Skeletal muscle tissue (tissue), 4 donors: ENCODE results near the gene KDM3A. TPM values are rescaled to one million over a fixed set of nuclear protein-coding genes. Genes with fewer than 3 reads are reported as not detected.
A peak's percentile ranks its signal among the peaks of the same experiment; 100 is the strongest.

Experiments used
- H3K27ac ChIP-seq: one replicate; pipeline ENCODE4 v1.7.0; 2013; ENCODE audit warnings: mild to moderate bottlenecking, low read depth, low read length, inconsistent platforms
- H3K27me3 ChIP-seq, 3 donors: one replicate each; pipeline ENCODE4 v1.7.0; 2013; ENCODE audit warnings: low read length in 3 of 3; ENCODE audit not compliant: control insufficient read depth in 3 of 3, insufficient read depth in 3 of 3
- H3K36me3 ChIP-seq, 3 donors: one replicate each; pipeline ENCODE4 v1.7.0; 2013; ENCODE audit warnings: low read length in 3 of 3; ENCODE audit not compliant: control insufficient read depth in 3 of 3, insufficient read depth in 3 of 3
- H3K4me1 ChIP-seq, 3 donors: one replicate each; pipeline ENCODE4 v1.7.0; 2013; ENCODE audit warnings: low read length in 3 of 3, mild to moderate bottlenecking in 3 of 3; ENCODE audit not compliant: control insufficient read depth in 3 of 3, insufficient read depth in 3 of 3
- H3K4me3 ChIP-seq, 3 donors: one replicate each; pipeline ENCODE4 v1.7.0; 2013; ENCODE audit warnings: low read length in 3 of 3
- H3K9ac ChIP-seq, 3 donors: one replicate each; pipeline ENCODE4 v1.7.0; 2013; ENCODE audit warnings: low read length in 3 of 3, mild to moderate bottlenecking in 3 of 3, moderate library complexity in 2 of 3, low read depth in 1 of 3
- H3K9me3 ChIP-seq, 3 donors: one replicate each; pipeline ENCODE4 v1.7.0; 2013; ENCODE audit warnings: low read length in 3 of 3; ENCODE audit not compliant: control insufficient read depth in 3 of 3
- total RNA-seq: library from RNA; depleted of rRNA; stranded (reverse); fragments of >200 nt; gene quantifications from one replicate; pipeline ENCODE4 v1.2.3, GENCODE V29; 2014
- donor health status: Osteomylitis.

KDM3A gene, protein sequence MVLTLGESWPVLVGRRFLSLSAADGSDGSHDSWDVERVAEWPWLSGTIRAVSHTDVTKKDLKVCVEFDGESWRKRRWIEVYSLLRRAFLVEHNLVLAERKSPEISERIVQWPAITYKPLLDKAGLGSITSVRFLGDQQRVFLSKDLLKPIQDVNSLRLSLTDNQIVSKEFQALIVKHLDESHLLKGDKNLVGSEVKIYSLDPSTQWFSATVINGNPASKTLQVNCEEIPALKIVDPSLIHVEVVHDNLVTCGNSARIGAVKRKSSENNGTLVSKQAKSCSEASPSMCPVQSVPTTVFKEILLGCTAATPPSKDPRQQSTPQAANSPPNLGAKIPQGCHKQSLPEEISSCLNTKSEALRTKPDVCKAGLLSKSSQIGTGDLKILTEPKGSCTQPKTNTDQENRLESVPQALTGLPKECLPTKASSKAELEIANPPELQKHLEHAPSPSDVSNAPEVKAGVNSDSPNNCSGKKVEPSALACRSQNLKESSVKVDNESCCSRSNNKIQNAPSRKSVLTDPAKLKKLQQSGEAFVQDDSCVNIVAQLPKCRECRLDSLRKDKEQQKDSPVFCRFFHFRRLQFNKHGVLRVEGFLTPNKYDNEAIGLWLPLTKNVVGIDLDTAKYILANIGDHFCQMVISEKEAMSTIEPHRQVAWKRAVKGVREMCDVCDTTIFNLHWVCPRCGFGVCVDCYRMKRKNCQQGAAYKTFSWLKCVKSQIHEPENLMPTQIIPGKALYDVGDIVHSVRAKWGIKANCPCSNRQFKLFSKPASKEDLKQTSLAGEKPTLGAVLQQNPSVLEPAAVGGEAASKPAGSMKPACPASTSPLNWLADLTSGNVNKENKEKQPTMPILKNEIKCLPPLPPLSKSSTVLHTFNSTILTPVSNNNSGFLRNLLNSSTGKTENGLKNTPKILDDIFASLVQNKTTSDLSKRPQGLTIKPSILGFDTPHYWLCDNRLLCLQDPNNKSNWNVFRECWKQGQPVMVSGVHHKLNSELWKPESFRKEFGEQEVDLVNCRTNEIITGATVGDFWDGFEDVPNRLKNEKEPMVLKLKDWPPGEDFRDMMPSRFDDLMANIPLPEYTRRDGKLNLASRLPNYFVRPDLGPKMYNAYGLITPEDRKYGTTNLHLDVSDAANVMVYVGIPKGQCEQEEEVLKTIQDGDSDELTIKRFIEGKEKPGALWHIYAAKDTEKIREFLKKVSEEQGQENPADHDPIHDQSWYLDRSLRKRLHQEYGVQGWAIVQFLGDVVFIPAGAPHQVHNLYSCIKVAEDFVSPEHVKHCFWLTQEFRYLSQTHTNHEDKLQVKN (N-terminal part only)
- 41.2 TPM for total RNA-seq

GRCh38 chr2:86440631-86441391, at the start of gene KDM3A:
KDM3A (plus strand) TSS chr2:86441371; CDS start chr2:86442048, 677 bp downstream.
- Histone ChIP-seq H3K27ac (peak within 1 kb of the TSS; percentile 97), H3K36me3 (peaks cover 0 to 4% (median 2%) of the 10 kb centered on the region in 3 donors)

GRCh38 chr2:86392873-86393518, 48.2 kb upstream of the KDM3A start:
- Histone ChIP-seq H3K4me3 (no peak overlapping the region), H3K9me3 (no peaks in the 10 kb centered on the region), H3K27me3 (no peaks in the 10 kb centered on the region), H3K9ac (no peak overlapping the region), H3K27ac (peak overlapping the region; percentile 79), H3K36me3 (no peaks in the 10 kb centered on the region), H3K4me1 (peaks cover 12 to 25% (median 12%) of the 10 kb centered on the region in 3 donors)

More at GRCh38 chr2:86440631-86441391, at the start of gene KDM3A:
- Histone ChIP-seq H3K4me3 (peak within 1 kb of the TSS; percentile 82 to 98 (median 90)), H3K27me3 (no peaks in the 10 kb centered on the region), H3K4me1 (peaks cover 19 to 29% (median 28%) of the 10 kb centered on the region in 3 donors), H3K9me3 (peaks cover 3 to 12% (median 12%) of the 10 kb centered on the region in 3 donors), H3K9ac (peak within 1 kb of the TSS; percentile 83 to 92 (median 89))

DNA sequence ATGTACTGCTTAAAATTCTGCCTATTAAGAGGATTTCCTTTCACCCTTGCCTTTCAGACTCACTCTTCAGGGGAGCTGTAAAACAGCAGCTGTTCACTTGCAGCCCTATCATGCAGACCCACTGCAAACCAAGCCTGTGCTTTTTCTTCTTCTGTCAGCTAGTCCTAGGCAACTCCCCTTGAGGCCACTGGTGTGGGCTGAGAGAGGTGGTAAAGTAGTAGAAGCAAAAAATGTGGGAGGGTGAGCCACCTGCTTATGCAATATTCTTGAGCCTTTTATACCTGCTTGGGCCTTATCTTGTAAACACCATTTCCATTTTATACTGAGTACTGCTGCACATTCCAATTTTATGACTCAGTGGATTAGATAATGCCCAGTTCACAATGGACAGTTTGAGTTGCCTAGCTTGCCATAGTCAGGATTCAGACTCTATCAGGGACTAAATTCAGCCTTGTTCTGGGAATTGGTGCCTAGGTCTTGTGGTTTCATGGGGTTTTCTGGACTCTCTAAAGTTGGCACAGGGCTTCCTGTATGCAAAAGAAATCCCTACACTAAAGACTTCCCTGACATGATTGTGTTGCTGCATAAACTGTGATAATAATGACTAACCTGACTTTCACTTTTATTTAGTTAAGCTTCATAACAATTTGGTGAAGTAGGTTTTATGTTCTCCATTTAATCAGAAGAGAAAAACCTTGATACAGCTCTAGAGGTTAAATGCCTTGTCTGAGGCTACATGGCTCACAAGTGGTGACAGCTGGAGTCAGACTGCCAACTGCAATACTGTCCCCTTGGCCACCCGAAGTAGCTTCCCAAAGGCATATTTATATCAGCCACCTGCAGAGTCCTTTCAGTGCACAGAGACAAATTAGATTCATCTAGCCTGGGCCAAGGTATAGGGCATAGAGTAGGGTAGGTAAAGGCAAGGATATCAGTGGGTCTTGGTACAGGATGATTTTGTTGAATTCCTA, 47.4 kb upstream of the KDM3A start:
- no peaks in the 10 kb centered on the region for H3K27me3 ChIP-seq
- no peak overlapping the region for H3K4me3 ChIP-seq
- H3K9me3 ChIP-seq: no peaks in the 10 kb centered on the region
- H3K27ac ChIP-seq: peak overlapping the region; percentile 79
- H3K9ac ChIP-seq: peak overlapping the region in 1 of 3 donors; percentile 2
- H3K4me1 ChIP-seq: peaks cover 12 to 25% (median 12%) of the 10 kb centered on the region in 3 donors
- no peaks in the 10 kb centered on the region for H3K36me3 ChIP-seq

DNA sequence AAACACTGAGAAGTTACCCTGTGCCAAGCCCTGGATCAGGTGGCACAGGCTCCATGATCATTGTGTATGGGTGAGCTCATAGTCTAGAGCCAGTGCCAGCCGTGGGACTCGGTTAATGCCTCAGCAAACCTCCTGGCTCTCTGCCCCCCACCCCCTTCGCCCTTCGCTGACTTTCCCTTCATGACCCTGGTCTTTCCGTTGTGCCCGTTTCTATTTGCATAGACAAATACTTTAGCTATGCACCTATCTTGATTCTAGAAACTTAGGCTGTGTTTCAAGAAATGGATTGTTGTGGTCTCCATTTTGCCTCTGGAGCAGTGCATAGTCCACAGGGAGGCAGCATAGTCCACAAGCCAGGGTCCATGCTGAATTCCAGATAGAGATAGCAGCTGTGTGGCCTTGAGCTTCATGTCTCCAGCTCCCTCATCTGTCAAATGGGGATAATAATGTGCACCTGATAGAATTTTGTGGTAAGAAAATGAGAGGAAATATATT, 44.8 kb upstream of the KDM3A start:
- Histone ChIP-seq H3K4me3 (peak overlapping the region; percentile 29 to 61 (median 54)), H3K36me3 (no peaks in the 10 kb centered on the region), H3K27ac (peak overlapping the region; percentile 33), H3K9me3 (no peaks in the 10 kb centered on the region), H3K9ac (peak overlapping the region in 2 of 3 donors; percentile 36 to 47), H3K4me1 (peaks cover 12 to 25% (median 12%) of the 10 kb centered on the region in 3 donors), H3K27me3 (no peaks in the 10 kb centered on the region)

DNA sequence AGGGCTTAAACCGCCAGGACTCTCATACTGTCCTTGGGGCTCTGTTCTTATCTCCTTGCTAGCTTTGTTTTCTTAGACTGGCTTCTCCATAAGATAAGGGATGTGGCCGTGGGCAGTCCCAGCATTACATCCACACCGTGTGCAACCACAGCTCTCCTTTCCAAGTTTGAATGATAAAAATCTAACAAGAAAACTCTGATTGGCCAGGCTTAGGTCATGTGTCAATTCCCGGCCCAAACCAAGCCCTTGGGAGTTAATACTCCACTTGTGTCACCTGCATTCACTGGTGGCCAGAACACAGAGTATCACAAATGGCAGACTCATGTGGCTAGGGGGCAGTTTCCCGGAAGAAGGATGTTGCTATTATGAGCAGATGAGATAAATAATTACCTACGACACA, 43.2 kb upstream of the KDM3A start:
- Histone ChIP-seq H3K9ac (no peak overlapping the region), H3K9me3 (no peaks in the 10 kb centered on the region), H3K4me1 (peaks cover 12 to 25% (median 12%) of the 10 kb centered on the region in 3 donors), H3K36me3 (no peaks in the 10 kb centered on the region), H3K27ac (no peak overlapping the region), H3K27me3 (no peaks in the 10 kb centered on the region), H3K4me3 (no peak overlapping the region)

DNA sequence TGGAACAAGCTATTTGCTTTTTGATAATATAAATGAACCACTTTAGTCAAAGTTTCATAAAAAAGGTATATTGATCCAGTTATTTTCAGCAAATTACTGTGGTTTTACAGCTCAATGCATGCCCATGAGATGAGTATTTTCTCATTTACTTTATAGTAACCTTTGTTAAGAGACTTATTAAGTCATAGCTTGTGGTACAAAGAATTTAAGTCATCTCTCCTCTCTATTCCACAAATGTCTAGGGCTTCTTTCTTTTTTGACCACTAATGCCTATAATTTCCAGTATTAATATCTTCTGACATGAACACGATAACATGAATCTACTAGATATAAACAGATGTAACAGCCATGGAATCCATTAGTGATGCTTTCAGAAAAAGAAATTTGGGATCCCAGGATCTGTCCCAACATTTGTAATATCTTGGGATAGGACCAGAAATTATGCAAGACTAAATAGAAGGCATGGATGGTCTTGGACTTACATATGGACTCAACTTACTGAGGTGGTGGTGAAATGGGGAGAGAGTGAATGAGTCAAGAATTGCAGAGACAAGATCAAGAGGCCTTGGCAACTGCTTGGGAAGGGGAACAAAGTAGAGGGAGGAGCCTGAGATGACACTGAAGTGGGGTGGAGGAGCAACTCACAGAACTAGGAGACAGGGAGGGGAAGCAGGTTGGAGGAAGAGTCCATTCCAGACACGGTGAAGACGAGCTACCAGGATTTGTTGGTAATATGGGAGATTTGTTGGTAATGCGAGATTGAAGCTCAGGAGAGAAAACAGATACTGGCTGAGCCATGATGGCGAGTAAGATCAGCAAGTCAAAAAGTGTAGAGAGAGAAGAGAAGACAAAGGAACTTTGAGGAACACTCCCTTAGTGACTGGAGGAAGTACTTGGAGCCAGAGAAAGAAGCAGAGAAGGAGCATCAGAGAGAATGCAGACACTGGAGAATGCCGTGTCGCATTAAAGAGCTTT, 42.4 kb upstream of the KDM3A start:
- H3K9ac ChIP-seq: no peak overlapping the region
- H3K36me3 ChIP-seq: no peaks in the 10 kb centered on the region

GRCh38 chr2:86400321-86400720, 40.9 kb upstream of the KDM3A start:
- Histone ChIP-seq H3K9me3 (no peaks in the 10 kb centered on the region), H3K27me3 (no peaks in the 10 kb centered on the region), H3K27ac (no peak overlapping the region), H3K4me3 (no peak overlapping the region), H3K9ac (no peak overlapping the region), H3K36me3 (no peaks in the 10 kb centered on the region), H3K4me1 (peaks cover 6 to 9% (median 7%) of the 10 kb centered on the region in 3 donors)

More for the DNA sequence above, 42.4 kb upstream of the KDM3A start:
- Histone ChIP-seq H3K27ac (no peak overlapping the region), H3K27me3 (no peaks in the 10 kb centered on the region), H3K9me3 (no peaks in the 10 kb centered on the region), H3K4me3 (no peak overlapping the region), H3K4me1 (peaks cover 7 to 18% (median 8%) of the 10 kb centered on the region in 3 donors)
